Measurements from ENCODE around the gene SLC35F3.
"Not testable (repeated sequence)": the region's sequence is repeated elsewhere in the genome, so short reads cannot be mapped to it uniquely, and the experiment has no call there.

The SLC35F3 gene

DNA sequence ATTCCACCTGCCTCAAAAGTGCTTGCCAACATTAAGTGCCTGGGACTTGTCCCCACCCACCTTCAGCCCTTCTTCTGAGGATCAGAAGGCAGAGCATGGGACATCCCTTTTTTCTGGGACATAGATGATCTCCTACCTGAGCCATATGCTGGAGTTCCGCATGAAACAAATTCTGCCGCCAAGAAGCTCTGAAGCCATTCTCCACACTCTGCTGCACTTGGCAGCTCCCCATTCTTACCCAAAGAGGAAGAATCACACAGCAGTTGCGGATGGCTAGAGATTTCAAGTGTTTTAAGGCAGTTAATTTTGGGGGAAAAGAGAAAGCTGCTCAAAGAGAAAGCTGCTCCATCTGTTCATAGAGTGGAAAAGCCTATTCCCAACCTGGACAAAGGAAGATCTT, 271.5 kb downstream of the SLC35F3 start:
- no peak for DNase-seq (ENCODE audit: low read depth in 1 of 2, low spot score in 1 of 2)

DNA sequence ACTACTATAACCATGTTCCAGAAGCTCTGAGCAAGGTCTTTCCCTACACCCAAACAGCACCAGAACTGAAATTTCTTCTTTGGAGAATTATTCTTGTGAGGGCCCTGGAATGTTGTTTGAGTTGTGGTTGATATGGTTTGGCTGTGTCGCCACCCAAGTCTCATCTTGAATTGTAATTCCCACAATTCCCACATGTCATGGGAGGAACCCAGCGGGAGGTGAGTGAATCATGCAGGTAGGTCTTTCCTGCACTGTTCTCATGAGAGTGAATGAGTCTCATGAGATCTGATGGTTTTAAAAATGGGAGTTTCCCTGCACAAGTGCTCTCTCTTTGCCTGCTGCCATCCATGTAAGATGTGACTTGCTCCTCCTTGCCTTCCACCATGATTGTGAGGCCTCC, 272.4 kb downstream of the SLC35F3 start:
- not testable (repeated sequence) for DNase-seq (ENCODE audit: low read depth in 1 of 2, low spot score in 1 of 2)

DNA sequence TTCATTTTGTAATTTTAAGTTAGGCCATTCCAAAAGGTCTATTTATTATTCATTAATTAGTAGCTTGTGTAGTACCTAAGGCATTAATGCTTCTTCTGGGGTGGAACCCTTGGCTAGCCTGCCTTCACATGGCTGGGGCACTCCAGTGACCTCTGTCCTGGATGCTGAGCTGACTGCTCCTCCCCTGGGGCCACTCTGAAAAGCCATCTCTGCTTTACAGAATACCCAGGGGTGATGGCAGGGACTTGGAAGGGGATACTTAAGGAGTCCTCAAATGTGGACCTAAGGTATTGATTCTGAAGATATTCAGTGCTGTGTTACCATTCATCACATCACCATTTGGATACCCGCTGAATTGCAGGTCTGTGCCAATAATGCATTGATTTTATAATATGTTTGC, 281.0 kb downstream of the SLC35F3 start:
- no peak for DNase-seq (ENCODE audit: low read depth in 1 of 2, low spot score in 1 of 2)

DNA sequence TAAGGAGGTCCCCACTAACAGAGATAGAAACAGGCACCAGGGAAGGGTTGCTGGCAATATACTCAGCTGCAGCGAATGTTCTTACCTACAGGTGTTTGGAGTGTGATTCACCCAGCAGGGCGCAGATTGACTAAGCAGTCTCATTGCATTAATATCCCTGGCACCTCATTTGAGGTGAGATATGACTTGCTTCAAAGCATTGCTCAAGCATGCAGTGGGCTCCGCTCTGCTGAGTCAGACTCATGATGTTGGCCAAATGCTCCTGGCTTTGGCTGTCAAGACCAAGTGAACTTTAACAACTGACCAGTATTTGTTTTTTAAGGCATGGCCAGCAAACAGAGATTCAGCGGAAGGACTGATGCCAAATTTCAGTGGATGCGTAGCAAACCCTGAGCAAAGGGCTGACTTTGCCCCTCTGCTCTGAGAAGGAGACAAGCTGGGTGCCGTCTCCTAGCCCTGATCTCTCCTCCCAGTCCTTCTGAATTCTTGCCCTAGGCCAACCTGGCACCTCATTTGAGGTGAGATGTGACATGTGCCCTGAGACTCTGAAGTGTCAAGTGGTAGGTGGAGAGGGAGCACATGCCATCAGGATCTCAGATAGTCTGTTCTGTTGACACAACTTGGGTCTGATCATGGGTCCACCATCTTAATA, 281.7 kb downstream of the SLC35F3 start:
- no peak for DNase-seq (ENCODE audit: low read depth in 1 of 2, low spot score in 1 of 2)

DNA sequence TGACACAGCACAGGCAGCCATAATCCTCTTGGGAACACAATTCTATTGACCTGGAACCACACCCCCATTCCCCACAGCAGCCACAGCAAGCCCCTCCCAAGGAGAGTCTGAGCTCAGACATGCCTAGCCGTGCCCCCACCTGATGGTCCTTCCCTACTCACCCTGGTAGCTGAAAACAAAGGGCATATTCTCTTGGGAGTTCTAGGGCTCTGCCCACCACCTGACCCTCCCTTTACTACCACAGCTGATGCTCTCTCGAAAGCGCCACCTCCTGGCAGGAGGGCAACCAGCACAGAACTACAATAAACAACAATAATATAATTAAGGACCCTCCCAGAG, 283.9 kb downstream of the SLC35F3 start:
- DNase-seq (ENCODE audit: low read depth in 1 of 2, low spot score in 1 of 2), result no peak

DNA sequence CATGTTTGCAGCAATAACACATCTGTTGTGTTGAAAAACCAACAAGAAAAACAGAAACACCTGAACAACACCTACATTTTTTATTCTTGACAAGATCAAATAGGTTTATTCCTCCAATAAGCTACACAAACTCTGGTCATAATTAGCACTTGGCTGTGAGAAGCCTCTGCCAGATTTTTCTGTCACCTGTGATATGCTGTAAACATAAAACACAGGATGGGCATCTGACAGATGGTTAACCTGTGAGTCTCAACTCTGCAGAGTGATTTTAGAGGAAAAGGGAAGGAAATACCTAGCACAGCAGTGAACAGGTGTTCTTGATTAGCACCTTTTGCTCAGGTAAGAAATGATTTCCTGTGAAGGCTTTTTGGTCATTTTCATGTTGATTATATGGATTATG, 293.4 kb downstream of the SLC35F3 start:
- no peak for DNase-seq (ENCODE audit: low read depth in 1 of 2, low spot score in 1 of 2)

DNA sequence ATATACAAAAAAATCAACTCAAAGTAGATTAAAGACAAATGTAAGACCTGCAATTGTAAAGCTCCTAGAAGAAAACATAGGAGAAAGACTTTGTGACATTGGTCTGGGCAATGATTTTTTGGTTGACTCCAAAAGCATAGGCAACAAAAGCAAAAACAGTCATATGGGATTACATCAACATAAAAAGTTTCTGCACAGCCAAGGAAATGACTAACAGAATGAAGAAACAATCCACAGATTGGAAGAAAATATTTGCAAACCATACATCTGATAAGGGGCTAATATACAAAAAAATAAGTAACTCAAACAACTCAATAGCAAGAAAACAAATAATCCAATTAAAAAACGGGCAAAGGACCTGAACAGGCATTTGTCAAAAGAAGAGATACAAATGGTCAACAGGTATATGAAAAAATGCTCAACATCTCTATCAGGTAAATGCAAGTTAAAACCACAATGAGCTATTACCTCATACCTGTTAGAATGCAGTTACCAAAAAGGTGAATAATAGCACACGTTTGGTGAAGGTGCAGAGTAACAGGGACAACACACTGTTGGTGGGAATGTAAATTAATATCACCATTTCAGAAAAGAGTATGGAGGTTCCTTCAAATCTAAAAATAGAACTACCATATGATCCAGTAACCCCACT, 295.1 kb downstream of the SLC35F3 start:
- no peak for DNase-seq (ENCODE audit: low read depth in 1 of 2, low spot score in 1 of 2)

DNA sequence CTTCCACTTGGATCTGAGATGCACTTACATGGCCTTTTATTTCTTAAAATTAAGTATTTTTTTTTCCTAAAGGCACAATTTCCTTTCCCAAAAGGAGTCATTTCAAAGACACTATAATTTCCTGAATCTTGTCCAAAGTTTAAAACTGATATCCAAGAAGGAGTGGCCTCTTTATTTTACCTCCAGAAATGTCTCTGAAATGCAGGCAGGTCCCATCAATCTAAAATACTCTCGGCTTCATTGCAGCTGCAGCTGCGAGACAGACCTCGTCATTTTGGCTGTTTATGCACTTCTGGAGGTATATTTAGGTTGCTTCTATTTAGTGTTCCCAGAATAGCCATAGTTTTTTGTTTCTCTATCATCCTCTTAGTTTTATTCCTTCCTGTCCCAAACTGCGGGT, 296.1 kb downstream of the SLC35F3 start:
- no peak for DNase-seq (ENCODE audit: low read depth in 1 of 2, low spot score in 1 of 2)

DNA sequence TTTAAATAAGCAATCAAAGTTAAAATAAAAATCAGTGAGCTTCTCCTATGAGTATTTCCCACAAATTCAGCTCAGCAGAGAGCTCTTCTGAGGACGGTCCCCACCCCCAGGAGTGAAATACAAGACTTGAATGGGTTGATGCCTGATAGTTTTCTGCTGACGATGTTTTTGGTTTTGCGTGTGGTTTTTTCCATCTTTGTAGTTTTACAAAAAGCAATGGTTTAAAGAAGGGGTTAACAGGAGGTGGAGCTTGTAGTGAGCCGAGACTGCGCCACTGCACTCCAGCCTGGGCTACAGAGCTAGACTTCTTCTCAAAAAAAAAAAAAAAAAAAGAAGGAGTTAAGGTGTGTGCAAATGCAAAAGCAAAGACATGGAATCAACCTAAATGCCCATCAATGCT, 297.1 kb downstream of the SLC35F3 start:
- no peak for DNase-seq (ENCODE audit: low read depth in 1 of 2, low spot score in 1 of 2)

DNA sequence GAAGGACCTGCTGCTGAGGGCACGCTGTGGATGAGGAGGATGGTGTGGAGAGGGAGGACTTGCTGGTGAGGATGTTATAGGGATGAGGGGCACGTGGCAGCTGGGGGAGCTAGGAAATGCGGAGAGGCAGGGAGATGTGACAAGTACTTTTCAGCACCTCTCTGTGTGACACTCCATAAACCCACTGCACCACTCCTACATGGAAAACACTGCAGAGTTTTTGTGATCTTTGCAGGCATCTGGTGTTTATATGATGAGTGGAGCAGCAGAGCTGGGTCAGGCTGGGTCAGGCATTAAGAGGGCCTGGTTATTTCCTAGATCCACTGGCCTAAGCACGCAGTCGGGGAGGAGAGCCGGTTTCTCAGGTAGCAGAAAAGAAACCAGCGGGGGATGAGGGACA, 301.5 kb downstream of the SLC35F3 start:
- no peak for DNase-seq (ENCODE audit: low read depth in 1 of 2, low spot score in 1 of 2)

DNA sequence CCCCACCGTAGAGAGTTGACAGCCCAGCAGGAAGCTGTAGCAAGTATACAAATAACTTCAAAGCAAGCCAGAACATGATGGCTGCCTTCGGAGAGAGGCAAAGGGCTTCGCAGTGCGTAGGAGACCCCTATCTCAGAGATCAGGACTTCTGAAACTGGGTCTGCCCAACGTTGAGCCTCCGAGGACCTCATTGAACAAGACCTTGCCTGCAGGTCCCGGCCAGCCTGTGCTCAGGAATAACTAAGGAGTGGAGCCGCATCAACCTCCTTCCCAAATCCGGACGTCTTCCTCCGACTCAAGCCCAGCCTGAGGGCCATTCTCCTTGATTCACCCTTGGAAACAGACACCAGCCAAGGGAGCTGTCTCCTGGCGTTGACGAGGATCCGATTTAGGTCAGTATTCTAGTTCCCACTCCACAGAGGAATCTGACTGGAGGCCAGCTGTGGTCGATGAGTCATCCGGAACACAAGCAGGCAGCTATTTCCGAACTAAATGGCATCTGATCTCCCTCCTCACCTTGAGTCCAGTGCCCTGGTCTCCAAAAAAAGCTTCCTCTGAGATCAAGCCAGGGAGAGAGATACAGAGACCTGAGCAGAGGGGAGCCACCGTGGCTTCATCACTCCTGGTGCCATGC, 302.3 kb downstream of the SLC35F3 start:
- no peak for DNase-seq (ENCODE audit: low read depth in 1 of 2, low spot score in 1 of 2)

DNA sequence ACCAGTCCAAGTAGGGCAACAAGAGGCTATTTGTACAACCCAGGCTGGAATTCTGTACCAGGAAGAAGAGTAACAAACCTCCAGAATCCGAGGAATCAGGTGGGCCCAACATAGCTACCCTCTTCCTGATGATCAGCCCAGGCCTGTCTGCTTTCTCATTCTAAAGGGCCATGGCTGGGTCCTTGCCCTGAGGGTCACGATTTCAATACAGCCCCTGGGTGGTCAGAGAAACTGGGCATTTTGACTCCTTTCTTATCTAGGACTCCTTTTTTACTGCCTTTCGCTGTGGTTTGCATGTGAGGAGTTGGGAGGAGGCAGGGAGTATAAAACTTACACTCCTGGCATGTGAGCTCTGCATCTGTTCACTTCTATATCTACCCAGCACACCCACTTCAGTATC, 303.9 kb downstream of the SLC35F3 start:
- no peak for DNase-seq (ENCODE audit: low read depth in 1 of 2, low spot score in 1 of 2)

DNA sequence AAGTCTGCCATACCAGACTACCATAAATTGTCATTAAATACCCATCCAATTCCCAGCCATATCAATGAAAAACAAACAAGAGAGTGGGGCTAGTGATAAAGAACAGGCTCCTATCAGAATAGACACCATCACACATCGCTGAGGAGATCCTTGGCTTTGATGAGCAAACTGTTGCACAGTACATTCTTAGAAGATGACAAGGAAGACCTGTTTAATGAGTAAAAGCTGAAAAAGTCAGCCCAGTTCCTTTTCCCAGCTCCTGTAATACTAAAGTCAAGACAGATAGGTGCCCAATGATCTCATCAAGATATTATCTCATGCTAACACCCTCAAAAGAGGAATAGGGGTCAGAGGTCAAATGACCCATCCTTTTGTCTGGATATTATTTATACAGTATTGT, 304.3 kb downstream of the SLC35F3 start:
- no peak for DNase-seq (ENCODE audit: low read depth in 1 of 2, low spot score in 1 of 2)

DNA sequence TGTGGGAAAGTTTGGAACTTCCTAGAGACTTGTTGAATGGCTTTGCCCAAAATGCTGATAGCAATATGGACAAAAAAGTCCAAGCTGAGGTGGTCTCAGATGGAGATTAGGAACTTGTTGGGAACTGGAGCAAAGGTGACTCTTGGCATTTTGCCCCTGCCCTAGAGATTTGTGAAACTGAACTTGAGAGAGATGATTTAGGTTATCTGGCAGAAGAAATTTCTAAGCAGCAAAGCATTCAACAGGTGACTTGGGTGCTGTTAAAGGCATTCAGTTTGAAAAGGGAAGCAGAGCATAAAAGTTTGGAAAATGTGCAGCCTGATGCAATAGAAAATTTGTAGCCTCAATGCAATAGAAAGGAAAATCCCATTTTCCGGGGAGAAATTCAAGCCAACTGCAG, 306.0 kb downstream of the SLC35F3 start:
- DNase-seq (ENCODE audit: low read depth in 1 of 2, low spot score in 1 of 2), result not testable (repeated sequence)

DNA sequence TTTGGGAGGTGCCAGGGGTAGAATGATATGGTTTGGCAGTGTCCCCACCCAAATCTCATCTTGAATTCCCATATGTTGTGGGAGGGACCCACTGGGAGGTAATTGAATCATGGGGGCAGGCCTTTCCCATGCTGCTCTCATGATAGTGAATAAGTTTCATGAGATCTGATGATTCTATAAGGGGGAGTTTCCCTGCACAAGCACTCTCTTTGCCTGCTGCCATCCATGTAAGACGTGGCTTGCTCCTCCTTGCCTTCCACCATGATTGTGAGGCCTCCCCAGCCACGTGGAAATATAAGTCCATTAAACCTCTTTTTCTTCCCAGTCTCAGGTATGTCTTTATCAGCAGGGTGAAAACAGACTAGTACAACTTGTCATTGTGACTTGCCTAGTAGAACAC, 307.4 kb downstream of the SLC35F3 start:
- not testable (repeated sequence) for DNase-seq (ENCODE audit: low read depth in 1 of 2, low spot score in 1 of 2)

DNA sequence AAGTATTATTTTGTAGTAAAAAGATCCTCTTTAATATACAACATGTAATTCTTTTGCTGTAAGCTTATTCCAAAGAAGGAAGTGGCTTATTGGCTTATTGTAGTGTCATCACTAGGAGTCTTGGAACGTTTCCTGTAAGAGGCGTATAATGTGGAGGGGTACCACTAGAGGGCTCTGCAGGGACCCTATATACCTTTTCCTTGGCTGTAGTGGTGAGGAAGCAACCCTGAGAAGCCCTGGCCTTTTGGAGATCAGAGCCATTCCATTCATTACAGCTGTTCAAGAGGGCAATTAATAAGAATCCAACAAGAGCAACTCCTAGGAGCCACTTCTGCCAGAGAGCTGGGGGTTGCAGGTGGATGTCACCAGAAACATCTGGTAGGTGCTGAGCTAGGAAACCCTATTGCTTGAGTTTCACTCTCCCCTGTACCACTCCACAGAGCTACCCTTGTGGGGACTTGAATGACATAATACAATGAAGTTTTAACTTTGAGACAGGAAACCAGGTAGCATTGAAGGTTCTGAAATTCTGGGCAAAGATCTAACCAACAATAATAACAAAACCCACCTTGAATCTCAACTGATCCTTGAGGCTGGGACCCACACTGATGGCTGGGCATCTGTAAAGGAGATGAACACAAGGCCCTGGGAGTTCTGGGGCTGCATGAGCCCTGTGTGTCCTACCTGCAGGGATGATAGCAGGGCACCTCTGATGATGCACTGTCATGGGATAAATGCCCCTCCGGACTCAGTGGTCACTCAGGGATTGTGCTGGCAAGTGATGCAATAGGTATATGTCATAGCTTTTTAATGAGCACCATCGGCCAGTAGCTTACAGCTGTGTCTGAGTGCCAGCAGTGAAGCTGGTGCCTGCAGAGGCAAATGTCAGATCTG, 308.5 kb downstream of the SLC35F3 start:
- no peak for DNase-seq (ENCODE audit: low read depth in 1 of 2, low spot score in 1 of 2)

DNA sequence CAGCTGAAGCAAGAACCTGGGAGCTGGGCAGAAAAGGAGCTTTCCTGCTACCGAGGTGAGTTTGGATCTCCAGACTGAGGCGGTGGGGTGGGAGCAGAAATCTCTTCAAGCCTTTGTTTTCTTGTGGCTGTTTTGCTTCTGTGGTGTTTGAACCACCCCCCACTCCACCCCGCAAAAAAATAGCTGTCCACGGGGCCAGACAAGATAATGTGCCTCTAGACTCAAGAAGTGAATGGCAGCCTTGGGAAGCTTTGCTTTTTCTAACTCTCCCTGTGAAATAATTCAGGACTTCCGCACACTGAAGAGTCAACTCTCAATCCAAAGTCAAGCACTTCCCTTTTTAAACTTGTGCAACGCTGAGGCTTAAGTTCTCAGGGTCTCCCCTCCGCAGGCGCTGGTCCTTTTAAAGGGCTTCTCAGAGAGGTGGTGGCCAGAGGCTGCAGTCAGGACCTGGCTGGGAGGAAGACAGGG, 309.2 kb downstream of the SLC35F3 start:
- no peak for DNase-seq (ENCODE audit: low read depth in 1 of 2, low spot score in 1 of 2)

DNA sequence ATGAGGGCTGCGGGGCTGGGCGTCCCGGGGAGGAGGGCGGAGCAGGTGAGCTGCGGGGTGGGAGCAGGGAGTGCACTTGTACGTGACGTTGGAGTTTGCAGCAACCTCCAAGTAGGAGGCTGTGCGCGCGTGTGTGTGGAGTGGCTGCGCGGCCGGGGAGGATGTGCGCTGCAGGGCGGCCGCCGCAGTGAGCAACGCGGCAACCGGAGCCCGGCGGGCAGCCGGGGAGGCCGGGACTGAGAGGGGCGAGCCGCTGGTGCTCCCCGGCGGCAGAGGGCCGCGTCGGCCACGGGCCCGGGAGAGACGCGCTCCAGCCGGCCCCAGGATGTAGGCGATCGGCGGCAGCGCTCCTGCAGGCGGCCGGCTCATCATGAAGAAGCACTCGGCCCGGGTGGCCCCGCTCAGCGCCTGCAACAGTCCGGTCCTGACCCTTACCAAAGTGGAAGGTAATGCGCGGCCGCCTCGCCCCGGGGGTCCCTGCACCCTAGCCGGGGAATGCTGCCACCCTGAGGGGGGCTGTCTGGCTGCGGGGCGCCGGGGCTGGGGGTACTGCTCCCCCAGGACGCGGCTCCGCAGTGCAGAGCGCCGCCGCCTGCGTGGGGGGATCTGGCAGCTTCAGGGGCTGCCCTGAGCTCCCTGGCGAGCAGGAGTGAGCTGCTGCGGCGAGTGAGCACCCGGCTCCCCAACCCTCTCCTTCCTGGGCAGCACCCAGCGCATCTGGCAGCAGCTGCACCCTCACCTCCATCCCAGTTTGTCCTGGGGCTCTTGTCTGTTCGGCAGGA, 309.8 kb downstream of the SLC35F3 start:
- DNase-seq (ENCODE audit: low read depth in 1 of 2, low spot score in 1 of 2), result peak in 1 of 2 donors; percentile 24

DNA sequence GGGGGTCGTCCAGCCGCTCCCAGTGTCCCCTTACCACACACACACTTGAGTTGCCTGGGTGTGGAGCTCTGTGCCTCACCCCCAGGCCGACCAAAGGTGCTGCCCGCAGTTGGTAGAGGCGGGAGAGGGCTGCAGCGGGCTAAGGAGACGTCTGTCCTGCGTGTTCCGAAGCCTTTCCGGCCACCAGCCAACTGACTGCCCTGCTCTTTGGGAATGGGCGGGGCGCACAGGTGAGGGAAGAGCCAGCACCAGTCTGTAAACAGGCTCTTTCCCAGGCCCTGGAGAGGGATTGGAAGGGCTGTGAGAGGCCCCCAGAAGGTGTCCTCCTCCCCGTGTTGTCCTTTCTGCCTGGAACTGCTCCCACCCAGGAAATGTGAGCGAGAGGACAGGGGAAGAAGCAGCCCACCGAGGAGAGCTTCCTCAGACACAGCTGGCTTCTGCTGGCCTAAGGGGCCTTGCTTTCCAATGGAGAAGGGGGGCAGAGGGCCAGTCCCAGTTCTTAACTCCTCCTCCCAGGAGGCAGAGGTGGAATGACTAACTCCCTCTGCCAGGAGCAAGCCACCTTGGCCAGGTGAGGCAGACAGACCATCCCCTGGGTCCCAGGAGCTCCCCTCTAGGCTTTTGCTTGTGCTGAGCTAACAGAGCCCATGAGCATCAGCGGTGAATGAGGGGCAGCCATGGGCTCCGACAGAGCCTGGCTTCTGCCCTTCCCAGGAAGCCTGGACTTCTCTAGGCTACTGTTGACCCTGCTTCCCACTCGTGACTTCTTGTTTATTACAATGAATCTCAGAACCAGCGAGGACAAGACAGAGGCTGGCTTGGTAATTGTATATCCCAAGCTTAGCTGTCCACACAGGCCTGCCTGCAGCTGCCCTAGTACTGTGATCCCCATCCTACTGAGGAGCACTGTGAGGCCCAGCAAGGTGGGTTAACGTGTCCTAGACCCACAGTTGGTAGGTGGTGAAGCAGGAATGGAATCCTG, 310.7 kb downstream of the SLC35F3 start:
- no peak for DNase-seq (ENCODE audit: low read depth in 1 of 2, low spot score in 1 of 2)

All from activated T-helper 1 cell treated with anti-CD3 and anti-CD28 coated beads, Interleukin-2, amount 50 U/mL, for 16 hours (primary cell).